ENCODE data around the gene EHF. TPM values are rescaled to one million over a fixed set of nuclear protein-coding genes. Genes with fewer than 3 reads are reported as not detected.

EHF gene
- total RNA-seq, 1 donor from 2014 or later = not detected

DNA sequence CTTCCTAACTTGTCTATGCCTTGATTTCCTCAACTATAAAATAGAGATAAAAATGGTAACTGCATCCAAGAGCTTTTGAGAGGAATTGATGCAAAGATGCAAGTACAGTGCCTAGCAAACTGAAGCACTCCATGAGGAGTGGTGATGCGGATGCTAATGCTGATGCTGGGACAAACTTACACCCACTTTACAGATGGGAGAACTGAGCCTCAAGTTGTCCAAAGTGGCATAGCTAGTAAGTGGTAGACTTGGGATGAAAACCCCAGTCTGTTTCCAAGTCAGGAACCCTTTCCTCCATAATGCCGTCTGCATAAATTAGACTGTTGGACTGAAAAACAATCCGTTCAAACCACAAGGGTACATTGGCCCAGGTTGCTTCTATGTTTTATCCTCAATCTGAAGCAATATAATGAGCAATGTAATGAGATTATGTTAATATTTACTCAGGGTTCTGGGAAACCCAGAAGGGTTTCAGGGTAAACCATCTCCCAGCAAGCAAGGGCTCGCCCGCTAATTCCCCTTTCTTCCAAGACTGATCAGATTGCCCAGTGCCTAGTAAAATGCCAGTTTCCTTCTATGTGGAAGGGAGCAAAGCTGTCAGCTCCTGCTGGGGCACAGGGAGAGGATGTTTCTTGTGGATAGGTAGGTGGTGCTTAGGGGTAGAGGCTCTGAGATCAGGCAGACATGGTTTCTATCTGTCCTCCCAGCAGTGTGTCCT, 10.4 kb upstream of the EHF start:
- DNase-seq (ENCODE audit: low spot score) = no peak
- H3K27ac Mint-ChIP-seq (ENCODE audit: unreplicated experiment) = no peak overlapping the region
- TF ChIP-seq, protein P1, sequence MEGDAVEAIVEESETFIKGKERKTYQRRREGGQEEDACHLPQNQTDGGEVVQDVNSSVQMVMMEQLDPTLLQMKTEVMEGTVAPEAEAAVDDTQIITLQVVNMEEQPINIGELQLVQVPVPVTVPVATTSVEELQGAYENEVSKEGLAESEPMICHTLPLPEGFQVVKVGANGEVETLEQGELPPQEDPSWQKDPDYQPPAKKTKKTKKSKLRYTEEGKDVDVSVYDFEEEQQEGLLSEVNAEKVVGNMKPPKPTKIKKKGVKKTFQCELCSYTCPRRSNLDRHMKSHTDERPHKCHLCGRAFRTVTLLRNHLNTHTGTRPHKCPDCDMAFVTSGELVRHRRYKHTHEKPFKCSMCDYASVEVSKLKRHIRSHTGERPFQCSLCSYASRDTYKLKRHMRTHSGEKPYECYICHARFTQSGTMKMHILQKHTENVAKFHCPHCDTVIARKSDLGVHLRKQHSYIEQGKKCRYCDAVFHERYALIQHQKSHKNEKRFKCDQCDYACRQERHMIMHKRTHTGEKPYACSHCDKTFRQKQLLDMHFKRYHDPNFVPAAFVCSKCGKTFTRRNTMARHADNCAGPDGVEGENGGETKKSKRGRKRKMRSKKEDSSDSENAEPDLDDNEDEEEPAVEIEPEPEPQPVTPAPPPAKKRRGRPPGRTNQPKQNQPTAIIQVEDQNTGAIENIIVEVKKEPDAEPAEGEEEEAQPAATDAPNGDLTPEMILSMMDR (IDR thresholded peaks at IDR 0.05; ENCODE audit: unreplicated experiment) = no peak
- H3K4me3 Mint-ChIP-seq (ENCODE audit: unreplicated experiment) = no peak overlapping the region
- H3K4me1 Mint-ChIP-seq (ENCODE audit: unreplicated experiment) = no peaks in the 10 kb centered on the region
- no peaks in the 10 kb centered on the region for H3K9me3 Mint-ChIP-seq (ENCODE audit: unreplicated experiment)
- no peaks in the 10 kb centered on the region for H3K36me3 Mint-ChIP-seq (ENCODE audit: low read depth, unreplicated experiment)
- no peaks in the 10 kb centered on the region for H3K27me3 Mint-ChIP-seq (ENCODE audit: unreplicated experiment)

DNA sequence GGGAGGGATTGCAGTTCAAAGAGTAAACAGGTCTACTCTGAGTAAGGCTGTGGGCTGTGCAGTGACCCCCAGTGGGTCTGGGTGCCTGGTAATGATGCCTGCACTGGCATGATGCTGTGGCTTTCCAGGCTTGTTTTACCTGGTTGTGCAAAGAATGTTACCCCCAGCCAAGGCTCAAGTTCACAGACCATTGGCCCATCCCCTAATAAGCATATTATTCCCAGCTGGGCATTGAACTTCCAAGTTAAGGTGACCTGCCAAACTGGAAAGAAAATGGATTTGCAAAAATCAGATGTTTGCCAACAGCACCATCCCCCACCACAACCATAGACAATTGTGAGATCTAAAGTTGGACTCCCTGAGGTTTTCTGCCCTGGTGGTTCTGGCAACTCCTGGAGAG, 7.9 kb upstream of the EHF start:
- H3K36me3 Mint-ChIP-seq (ENCODE audit: low read depth, unreplicated experiment) = no peaks in the 10 kb centered on the region
- H3K9me3 Mint-ChIP-seq (ENCODE audit: unreplicated experiment) = no peaks in the 10 kb centered on the region
- no peaks in the 10 kb centered on the region for H3K4me1 Mint-ChIP-seq (ENCODE audit: unreplicated experiment)

GRCh38 chr11:34613552-34614056, 7.3 kb upstream of the EHF start:
- no peaks in the 10 kb centered on the region for H3K36me3 Mint-ChIP-seq (ENCODE audit: low read depth, unreplicated experiment)
- no peak for DNase-seq (ENCODE audit: low spot score)
- H3K27ac Mint-ChIP-seq (ENCODE audit: unreplicated experiment) = no peak overlapping the region
- TF ChIP-seq, protein P1 (IDR thresholded peaks at IDR 0.05; ENCODE audit: unreplicated experiment) = no peak
- no peaks in the 10 kb centered on the region for H3K9me3 Mint-ChIP-seq (ENCODE audit: unreplicated experiment)
- H3K4me3 Mint-ChIP-seq (ENCODE audit: unreplicated experiment) = no peak overlapping the region
- H3K4me1 Mint-ChIP-seq (ENCODE audit: unreplicated experiment) = no peaks in the 10 kb centered on the region
- no peaks in the 10 kb centered on the region for H3K27me3 Mint-ChIP-seq (ENCODE audit: unreplicated experiment)

More for the DNA sequence above, 7.9 kb upstream of the EHF start:
- no peaks in the 10 kb centered on the region for H3K27me3 Mint-ChIP-seq (ENCODE audit: unreplicated experiment)
- no peak for DNase-seq (ENCODE audit: low spot score)
- H3K4me3 Mint-ChIP-seq (ENCODE audit: unreplicated experiment) = no peak overlapping the region
- TF ChIP-seq, protein P1 (IDR thresholded peaks at IDR 0.05; ENCODE audit: unreplicated experiment) = no peak
- H3K27ac Mint-ChIP-seq (ENCODE audit: unreplicated experiment) = no peak overlapping the region

GRCh38 chr11:34614344-34615104, 6.4 kb upstream of the EHF start:
- H3K9me3 Mint-ChIP-seq (ENCODE audit: unreplicated experiment) = no peaks in the 10 kb centered on the region
- H3K4me3 Mint-ChIP-seq (ENCODE audit: unreplicated experiment) = no peak overlapping the region
- TF ChIP-seq, protein P1 (IDR thresholded peaks at IDR 0.05; ENCODE audit: unreplicated experiment) = no peak
- H3K27me3 Mint-ChIP-seq (ENCODE audit: unreplicated experiment) = no peaks in the 10 kb centered on the region
- no peak overlapping the region for H3K27ac Mint-ChIP-seq (ENCODE audit: unreplicated experiment)
- DNase-seq (ENCODE audit: low spot score) = no peak
- no peaks in the 10 kb centered on the region for H3K4me1 Mint-ChIP-seq (ENCODE audit: unreplicated experiment)
- H3K36me3 Mint-ChIP-seq (ENCODE audit: low read depth, unreplicated experiment) = no peaks in the 10 kb centered on the region

- Mint-ChIP-seq H3K27ac (ENCODE audit: unreplicated experiment) (no peak overlapping the region), H3K4me3 (ENCODE audit: unreplicated experiment) (no peak overlapping the region), H3K27me3 (ENCODE audit: unreplicated experiment) (no peaks in the 10 kb centered on the region), H3K4me1 (ENCODE audit: unreplicated experiment) (no peaks in the 10 kb centered on the region), H3K36me3 (ENCODE audit: low read depth, unreplicated experiment) (no peaks in the 10 kb centered on the region), H3K9me3 (ENCODE audit: unreplicated experiment) (no peaks in the 10 kb centered on the region)
- TF ChIP-seq, protein P1 (IDR thresholded peaks at IDR 0.05; ENCODE audit: unreplicated experiment) = no peak
- DNase-seq (ENCODE audit: low spot score) = no peak
Observed at GRCh38 chr11:34616086-34616485, 4.8 kb upstream of the EHF start.

Data from endothelial cell (in vitro differentiated cells).